ENCODE data around the gene BORCS6. TPM values are rescaled to one million over a fixed set of nuclear protein-coding genes. Genes with fewer than 3 reads are reported as not detected.

BORCS6 gene
- total and polyA plus RNA-seq, 2 of the 13 experiments (the other 11 are each of a cell fraction or from before 2014, with no cell fraction given): 2.0 to 5.1 TPM

GRCh38 chr17:8222630-8223355, 32.8 kb upstream of the BORCS6 start (continued):
- TF ChIP-seq PPARG (CRISPR knock-in tag; conservative IDR thresholded peaks at IDR 0.05) (no peak), SCMH1 (CRISPR knock-in tag; IDR thresholded peaks at IDR 0.05; ENCODE audit: borderline replicate concordance) (no peak), TRAFD1 (CRISPR knock-in tag; IDR thresholded peaks at IDR 0.05; ENCODE audit: borderline replicate concordance) (no peak; the same call in 1 of the 2 replicates), TBX2 (CRISPR knock-in tag; IDR thresholded peaks at IDR 0.05; ENCODE audit: borderline replicate concordance) (peak; percentile 54), ZNF850 (CRISPR knock-in tag; conservative IDR thresholded peaks at IDR 0.05) (no peak), ZNF619 (CRISPR knock-in tag; IDR thresholded peaks at IDR 0.05) (no peak; the same call in 1 of the 2 replicates), ZBTB10 (CRISPR knock-in tag; IDR thresholded peaks at IDR 0.05; ENCODE audit: borderline replicate concordance) (no peak; the same call in 1 of the 2 replicates), MAF1 (CRISPR knock-in tag; IDR thresholded peaks at IDR 0.05; ENCODE audit: borderline replicate concordance) (peak; percentile 99), ZNF510 (CRISPR knock-in tag; IDR thresholded peaks at IDR 0.05; ENCODE audit: low read depth) (no peak), GATAD2A (CRISPR knock-in tag; IDR thresholded peaks at IDR 0.05) (peak; percentile 46; the same call in 1 of the 2 replicates), ZNF431 (CRISPR knock-in tag; IDR thresholded peaks at IDR 0.05; ENCODE audit: borderline replicate concordance, low read depth) (no peak; the same call in 1 of the 2 replicates), MAFG (CRISPR knock-in tag; IDR thresholded peaks at IDR 0.05) (no peak), KDM3A (CRISPR knock-in tag; IDR thresholded peaks at IDR 0.05; ENCODE audit: low read depth) (no peak; the same call in 1 of the 2 replicates), DPF2 (CRISPR knock-in tag; IDR thresholded peaks at IDR 0.05; ENCODE audit: borderline replicate concordance, low read depth) (no peak), ZNF276 (CRISPR knock-in tag; IDR thresholded peaks at IDR 0.05; ENCODE audit: low read depth) (no peak), ZNF547 (CRISPR knock-in tag; IDR thresholded peaks at IDR 0.05) (peak; percentile 62; the same call in 1 of the 2 replicates), HHEX (CRISPR knock-in tag; IDR thresholded peaks at IDR 0.05) (no peak), THAP11 (CRISPR knock-in tag; IDR thresholded peaks at IDR 0.05) (peak; percentile 76), STAT5B (CRISPR knock-in tag; IDR thresholded peaks at IDR 0.05) (0 out of 2 replicates have a peak, but pooled peaks have one; percentile 19), ETV6 (CRISPR knock-in tag; conservative IDR thresholded peaks at IDR 0.05) (no peak), RBAK (CRISPR knock-in tag; IDR thresholded peaks at IDR 0.05) (peak; percentile 60; the same call in 1 of the 2 replicates), ZNF775 (CRISPR knock-in tag; IDR thresholded peaks at IDR 0.05; ENCODE audit: borderline replicate concordance) (0 out of 2 replicates have a peak, but pooled peaks have one; percentile 42)
- TF ChIP-seq, protein P1, sequence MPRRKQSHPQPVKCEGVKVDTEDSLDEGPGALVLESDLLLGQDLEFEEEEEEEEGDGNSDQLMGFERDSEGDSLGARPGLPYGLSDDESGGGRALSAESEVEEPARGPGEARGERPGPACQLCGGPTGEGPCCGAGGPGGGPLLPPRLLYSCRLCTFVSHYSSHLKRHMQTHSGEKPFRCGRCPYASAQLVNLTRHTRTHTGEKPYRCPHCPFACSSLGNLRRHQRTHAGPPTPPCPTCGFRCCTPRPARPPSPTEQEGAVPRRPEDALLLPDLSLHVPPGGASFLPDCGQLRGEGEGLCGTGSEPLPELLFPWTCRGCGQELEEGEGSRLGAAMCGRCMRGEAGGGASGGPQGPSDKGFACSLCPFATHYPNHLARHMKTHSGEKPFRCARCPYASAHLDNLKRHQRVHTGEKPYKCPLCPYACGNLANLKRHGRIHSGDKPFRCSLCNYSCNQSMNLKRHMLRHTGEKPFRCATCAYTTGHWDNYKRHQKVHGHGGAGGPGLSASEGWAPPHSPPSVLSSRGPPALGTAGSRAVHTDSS (CRISPR knock-in tag; conservative IDR thresholded peaks at IDR 0.05): no peak

Data from HepG2 (cell line).